GM19025 (cell line): ENCODE data around the gene LSM5.

Experiments
- ATAC-seq: cut with Tn5 transposase; IDR thresholded peaks from one replicate; pipeline ENCODE4 v1.9.1; 2021; ENCODE audit warnings: mild to moderate bottlenecking, low read depth, moderate library complexity; ENCODE audit not compliant: unreplicated experiment

LSM5 gene

DNA sequence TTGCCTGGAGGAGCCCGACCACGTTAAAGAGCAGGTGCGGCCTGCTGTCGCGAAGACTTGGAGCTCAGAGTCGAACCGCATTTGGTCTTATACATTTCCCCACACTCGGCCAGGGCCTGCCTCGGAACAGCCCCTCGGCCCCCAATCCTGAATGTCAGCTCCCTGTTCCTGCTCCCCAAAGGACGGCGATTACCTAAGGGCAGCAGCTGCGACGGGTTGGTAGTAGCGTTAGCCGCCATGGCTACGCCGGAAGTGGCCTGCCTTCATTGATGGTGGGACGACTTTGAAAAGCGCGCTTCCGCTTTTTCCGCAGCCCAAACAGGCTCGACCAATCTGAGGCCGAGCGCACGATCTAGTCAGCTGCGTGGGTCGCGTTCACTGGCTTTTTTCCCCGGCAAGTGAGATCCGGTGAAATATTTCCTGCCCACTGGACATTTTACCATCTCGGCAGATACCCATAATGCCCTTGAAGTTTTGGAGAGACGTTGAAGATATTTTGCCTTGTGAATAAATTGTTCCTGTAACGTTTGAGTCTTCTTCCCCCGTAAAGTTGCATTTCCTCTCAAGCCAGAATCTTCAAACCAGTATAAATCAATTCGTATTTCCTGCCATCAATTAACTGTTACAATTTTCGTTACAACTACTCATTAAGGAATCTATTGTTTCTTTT lies at the start of gene LSM5:
LSM5 (minus strand) TSS at position 254 of the 670 bp plus-strand sequence; CDS start at position 239, 15 bp downstream.
- ATAC-seq = peak; percentile 81

DNA sequence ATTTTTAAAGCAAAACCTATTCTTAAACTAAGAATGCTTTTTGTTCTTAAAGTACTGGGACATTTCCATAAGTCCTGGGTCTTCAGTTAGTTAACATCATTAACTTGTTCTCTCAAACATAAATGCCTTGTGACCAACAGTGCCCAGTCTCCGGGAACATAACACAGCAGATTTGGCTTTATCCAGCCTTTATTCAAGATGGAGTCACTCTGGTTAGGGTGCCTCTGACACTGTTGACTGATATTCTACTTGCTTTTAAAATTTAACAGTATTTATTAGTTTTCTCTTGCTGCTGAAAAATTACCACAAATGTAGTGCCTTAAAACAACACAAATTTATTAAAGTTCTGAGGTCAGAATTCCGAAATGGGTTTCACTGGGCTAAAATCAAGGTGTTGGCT lies 49.2 kb upstream of the LSM5 start:
- no peak for ATAC-seq

DNA sequence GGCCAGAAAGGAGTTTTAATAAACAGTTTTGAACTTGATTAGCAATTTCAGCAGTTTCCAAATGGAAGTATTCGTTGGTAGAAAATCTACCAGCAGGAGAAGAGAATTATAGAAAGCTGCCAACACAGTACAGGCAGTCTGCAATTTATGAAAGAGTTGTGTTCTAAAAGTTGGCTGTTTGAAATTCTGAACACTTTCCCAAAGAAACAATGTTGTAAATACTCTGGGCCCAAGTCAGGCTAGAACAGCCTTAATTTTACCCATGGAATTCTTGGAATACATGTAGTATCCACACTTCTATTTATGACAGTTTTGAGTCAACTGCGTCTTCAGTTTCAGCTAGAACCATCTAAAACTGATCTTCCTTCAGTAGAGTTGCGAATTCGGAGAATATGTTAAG lies 47.6 kb upstream of the LSM5 start:
- ATAC-seq = no peak

DNA sequence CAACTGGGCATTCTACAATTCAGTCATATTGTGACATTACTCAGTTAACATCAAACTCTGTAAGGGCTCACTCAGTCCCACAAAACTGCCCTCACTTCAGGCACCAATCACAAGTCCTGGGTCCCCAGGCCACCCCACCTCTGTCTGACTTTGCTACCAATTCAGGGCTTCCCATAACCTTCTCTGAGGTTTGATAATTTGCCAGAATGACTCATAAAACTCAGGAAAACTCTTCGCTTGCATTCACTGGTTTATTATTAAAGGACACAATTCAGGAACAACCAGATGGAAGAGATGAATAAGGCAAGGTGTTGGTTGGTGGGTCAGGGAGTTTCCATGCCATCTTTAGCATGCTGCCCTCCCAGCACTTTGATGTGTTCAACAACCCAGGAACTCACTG lies 46.4 kb upstream of the LSM5 start:
- no peak for ATAC-seq

DNA sequence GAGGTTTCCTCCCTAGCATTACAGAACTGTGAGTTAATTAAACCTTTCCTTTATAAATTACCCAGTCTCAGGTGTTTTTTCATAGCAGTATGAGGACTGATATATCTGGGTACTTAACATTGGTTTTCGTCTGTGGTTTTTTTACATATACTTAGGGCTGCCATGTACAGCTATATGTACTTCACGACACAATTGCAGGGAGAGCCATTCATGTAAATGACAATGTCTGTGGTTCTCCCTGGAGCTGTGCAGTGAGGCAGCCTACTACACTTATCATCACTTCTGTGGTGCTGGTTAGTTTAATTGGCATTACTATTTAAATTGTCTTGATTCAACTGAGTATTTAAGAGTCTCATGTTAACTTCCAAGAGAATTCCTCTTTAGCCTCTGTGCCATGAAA lies 45.8 kb upstream of the LSM5 start:
- no peak for ATAC-seq

DNA sequence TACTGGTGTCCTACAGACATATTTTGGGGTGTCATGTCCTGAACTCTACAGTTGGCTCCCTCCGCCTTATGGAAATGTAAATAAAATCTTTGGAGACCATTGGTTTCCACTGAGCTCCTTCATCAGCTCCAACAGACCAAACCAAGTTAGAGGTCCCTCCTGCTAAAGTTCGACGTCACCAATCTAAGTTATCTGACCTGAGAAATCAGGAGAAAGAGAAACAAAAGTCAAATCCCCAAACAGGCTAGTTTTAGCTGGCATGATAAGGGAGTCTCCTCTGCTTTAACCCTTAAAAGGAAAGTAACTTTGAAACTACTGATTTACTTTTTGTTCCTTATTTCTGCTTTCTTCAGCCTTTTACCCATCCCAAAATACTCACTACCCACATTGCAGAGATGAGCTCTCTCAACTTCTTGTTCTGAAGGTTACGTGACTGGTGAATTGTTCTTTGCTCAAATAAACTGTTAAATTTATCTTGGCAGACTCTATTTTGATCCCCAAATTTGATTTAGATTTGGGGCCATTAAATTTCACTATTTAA lies 45.1 kb upstream of the LSM5 start:
- ATAC-seq = no peak

DNA sequence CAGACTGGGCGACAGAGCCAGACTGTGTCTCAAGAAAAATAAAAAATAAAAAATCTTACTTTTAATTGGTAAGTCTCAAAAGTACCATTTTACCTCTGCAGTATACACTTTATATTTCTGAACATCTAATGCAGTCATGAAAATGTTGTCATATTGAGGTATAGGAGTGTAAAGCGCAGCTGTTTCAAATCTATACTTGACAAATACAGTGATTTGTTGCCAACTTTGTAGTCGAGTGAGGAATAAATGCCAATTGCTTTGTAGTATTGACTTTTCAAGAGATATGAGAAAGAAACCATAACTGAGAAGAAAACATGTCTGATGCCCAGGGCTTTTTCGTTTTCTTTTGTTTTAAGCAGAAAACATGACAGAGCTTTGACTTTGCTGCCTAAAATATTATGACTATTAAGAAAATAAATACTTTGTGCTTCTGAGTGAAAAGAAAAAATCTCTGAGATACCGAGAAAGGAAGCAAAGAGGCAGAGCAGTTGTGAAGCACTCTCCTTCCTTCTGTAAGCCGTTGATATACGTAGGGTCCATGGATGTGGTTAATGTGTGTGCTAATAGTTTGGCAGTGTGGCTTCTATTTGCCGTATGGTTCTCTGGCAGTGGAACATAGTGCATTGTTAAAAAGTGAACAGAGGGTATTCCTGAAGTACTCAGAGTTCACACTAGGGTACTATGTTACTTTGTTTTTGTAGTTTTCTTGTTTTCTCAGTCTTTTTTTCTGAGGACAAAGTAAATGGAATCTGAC lies 43.3 kb upstream of the LSM5 start:
- no peak for ATAC-seq

DNA sequence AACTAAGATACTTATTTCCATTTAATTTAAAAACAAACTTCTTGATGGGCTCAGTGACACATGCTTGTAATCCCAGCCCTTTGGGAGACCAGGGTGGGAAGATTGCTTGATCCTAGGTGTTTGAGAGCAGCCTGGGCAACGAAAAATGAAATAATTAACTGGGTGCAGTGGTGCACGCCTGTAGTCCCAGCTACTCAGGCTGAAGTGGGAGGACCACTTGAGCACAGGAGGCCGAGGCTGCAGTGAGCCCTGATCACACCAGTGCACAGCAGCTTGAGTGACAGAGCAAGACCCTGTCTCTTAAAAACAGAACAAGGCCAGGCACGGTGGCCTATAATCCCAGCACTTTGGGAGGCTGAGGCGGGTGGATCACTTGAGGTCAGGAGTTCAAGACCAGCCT lies 42.5 kb upstream of the LSM5 start:
- no peak for ATAC-seq

DNA sequence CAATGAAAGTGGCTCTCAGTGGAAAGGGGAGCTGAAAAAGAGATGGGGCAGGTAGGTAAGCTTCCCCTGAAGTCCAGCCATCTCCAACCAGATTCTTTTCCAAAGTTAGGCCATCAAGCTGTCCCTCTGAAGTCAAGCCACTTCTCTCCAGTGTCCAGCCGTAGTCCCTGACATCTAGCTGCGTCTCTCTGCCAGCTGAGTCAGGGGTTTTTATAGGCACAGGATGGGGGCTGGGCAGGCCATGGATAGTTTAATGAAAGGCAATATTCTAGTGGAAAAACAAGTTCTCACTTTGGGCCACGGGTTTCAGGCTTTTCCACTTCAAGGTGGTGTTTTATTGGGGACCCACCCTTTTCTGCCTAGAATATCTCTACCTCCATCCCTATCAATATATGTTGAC lies 41.9 kb upstream of the LSM5 start:
- ATAC-seq = no peak

DNA sequence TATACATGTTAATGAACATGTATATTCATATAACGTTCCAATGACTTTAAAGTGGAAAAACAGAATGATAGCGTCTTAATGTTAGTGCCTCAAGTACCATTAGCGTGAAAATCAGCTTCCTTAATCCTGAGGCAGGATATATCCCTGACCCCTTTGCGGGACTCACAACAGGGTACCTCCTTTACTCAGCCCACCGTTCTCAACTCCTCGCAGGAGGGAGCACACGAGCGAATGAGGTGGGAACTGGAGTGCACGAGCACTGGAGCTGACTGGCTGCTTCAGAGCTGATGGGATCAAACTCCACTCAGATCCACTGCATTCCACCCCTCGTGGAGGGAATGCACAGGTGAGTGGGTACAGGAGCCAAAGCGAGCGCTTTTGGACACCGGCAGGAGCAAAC lies 41.2 kb upstream of the LSM5 start:
- ATAC-seq = no peak

DNA sequence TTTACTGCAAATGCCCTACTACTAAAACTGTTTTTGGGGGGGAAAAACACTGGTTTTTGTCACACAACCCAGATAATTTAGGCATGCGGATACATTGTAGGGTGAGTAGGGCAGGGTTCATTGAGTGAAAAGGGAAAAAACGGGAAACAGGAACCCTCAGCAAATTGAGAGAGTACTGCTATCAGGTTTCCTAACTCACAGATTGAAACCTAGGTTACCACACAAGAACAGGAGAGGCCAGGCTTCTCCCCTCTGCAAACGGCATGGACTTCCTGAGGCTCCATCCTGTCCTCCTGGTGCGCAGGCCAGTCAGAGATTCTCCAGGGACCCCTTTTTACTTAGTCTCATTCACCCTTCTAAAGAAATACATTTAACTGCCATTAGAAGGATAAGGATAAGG lies 35.7 kb upstream of the LSM5 start:
- ATAC-seq = no peak

DNA sequence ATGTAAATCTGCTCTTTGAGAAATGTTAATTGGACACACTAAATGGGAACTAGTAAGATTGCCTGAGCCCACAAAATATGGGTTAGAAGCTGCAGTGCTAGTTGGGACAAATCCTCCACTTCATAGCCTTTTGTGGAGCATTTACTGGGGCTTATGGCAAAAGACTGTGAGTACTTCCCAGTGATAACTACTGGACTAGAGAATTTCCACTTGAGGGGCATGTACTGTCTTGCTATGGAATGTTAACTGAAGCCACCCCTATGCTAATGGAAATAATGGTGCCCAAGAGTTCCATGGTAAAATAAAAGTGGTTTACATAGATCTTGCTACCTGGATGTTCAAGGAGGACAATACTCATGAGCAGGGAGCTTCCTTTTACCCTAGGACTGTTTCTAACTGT lies 34.5 kb upstream of the LSM5 start:
- ATAC-seq = no peak

DNA sequence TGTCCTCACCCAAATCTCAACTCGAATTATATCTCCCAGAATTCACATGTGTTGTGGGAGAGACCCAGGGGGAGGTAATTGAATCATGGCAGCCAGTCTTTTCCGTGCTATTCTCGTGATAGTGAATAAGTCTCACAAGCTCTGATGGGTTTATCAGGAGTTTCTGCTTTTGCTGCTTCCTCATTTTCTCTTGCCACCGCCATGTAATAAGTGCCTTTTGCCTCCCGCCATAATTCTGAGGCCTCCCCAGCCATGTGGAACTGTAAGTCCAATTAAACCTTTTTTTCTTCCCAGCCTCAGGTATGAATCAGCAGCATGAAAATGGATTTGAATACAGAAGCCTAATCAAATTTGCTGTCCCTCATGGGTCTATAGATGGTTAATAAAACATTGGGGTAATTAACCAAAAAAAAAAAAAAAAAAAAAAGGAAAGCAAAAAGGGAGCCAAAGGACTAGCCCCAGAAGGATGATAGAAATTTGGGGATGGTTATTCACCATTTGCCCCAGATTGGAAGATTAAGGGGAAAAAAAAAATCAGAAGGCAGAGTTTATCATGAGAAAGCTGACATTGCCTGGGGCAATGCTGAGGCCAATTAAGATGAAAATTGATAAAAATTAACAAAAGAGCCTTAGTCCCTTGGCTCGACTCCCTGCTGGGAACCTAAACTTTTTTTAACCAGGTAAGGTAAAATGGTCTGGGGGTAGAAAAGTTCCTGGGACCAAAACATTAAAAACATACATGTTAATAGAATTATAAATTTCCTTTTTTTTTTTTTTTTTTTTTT lies 32.8 kb upstream of the LSM5 start:
- ATAC-seq = no peak

DNA sequence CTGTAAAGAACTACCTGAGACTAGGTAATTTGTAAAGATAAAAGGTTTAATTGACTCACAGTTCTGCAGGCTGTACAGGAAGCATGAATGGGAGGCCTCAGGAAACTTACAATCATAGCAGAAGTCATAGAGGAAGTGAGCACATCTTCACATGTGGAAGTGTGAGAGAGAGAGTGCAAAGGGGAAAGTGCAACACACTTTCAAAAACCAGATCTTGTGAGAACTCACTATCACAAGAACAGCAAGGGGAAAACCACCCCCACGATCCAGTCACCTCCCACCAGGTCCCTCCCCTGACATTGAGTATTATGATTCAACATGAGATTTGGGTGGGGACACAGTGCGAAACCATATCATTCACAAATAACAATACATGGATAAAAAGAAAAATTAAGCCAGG lies 29.6 kb upstream of the LSM5 start:
- ATAC-seq = no peak

DNA sequence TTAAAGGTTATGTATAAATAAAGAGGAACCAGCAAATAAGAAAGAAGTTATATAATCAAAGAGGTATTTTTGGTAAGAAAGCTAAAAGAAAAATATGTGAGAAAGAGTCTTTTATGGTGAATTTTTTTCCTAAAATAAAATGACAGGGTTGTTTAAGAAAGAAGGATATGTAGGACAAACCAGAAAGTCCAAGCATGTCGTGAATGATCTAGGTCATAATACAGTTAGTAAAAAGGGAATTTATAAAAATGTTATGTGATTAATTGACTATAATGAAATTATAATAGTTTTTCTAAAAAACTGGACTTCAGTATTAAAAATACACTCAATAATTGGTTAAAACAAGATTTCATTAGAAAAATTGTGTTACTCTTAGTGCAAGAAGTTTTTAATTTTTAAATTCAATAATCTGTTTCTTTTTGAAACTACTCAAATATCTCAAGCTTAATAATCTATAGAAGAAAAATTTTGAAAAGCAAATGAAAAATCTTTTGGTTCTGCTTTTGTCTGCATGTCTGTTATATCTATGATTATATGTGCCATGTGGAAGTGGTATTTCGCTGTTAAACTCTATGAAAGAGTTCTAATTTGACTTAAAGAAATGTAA lies 28.5 kb upstream of the LSM5 start:
- ATAC-seq = no peak

DNA sequence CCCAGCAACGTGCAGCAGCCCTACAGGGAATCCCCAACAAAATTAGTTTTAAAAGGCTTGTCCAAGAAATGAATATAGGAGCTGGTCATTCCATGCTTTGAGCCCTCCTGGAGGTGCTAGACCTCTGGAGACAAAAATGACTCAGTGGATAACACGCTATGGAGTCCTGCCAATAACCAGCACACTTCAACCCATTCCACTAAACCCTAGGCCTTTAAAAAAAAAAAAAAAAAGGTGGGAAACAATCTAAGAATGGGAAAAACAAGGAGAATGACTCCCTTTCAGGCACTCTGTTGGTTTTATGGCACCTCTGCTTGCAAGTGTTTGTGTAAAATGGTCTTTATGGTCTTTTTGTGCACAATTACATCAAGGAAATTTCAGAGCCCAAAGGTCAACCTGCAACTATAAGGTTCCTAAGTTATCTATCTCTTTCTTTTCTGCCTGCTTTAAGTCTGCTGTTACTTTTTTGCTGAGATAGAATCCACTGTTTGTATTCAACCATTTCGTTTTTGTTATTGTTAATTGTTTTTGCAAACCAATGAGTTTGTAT lies 26.4 kb upstream of the LSM5 start:
- ATAC-seq = no peak

DNA sequence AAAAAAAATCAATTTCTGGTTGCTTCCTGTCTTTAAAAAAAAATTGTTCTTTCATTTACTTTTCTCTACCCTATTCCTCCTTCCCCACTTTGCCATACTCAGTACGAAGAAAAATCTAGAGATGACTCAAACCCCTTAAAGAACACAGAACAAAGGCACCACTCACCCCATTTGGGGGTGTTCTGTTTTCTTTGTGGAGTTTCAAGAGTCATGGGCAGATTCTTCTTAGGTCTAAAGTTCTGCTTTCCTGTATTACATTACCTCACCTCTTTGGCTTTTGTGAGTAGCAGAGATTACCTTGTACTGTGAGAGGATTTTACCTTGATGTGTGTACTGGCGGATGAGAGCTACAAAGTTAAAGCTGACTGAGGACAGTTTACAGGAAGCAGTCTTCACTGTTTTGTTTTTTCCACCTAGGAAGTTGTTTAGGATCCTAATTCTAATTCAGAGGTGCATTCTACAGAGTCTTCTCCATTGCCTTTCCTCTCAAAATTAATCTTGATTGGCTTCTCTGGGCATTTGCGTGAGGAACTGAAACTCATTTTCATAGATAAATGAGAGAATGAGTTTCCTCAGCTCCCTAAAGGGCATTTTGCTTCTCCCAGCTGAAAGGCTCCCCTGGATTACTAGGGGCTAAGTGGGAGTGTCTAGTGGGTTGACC lies 25.8 kb upstream of the LSM5 start:
- ATAC-seq = peak; percentile 75

DNA sequence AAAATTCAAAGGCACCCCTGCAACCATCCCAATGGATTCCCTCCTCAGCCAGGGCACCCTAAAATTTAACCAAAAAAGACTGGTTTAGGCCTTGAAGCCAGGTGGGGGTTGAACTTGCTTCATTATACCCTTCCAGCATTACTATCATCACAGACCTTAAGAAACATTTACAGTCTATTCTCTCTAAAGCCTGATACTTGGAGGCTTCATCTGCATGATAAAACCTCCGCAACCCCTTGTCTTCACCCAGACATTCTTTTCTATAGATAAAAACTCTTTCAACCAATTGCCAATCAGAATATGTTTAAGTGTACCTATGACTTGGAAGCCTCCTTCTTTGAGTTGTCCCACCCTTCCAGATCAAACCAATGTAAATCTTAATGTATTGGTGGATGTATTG lies 23.0 kb upstream of the LSM5 start:
- ATAC-seq = no peak

DNA sequence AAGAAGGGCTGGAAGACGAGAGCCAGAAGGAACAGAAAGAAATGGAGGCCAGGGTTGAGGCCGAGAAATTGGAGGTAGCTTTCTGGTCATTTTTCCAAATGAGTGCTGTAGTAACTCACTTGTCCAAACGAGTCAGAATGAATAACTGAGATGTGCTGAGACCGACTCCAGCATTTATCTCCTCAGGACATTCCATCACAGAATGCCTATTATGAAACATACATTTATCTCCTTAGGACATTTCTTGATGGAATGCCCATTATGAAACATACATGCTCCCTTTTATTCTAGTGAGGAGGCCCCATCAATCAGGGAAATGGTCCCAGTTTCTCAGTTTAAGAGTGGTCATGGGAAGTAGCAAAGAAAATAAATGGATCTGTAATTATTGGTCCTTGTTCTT lies 21.6 kb upstream of the LSM5 start:
- ATAC-seq = no peak

DNA sequence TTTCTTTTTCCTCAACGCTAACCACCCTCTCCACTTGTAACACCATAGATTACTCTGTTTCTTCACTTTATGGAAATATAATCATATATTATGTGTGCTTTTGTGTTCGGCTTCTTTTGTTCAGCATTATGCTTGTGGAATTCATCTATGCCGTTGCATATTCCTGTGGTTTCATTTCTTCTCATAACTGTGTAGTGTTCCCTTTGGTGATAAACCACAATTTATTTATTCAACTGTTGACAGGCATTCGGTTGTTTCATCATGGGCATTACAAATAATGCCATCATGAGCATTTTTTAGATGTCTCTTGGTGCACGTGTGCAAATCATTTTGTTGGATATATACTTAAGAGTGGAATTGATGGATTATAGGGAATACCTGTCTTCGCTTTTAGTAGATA lies 17.2 kb upstream of the LSM5 start:
- ATAC-seq = no peak
